Measurements from ENCODE around the gene USP10.

Gene USP10

GRCh38 chr16:84732674-84733352 lies 33.0 kb downstream of the USP10 start:
- TF ChIP-seq CREB1 (IDR thresholded peaks at IDR 0.05; ENCODE audit: low read depth) (no peak), MAX (IDR thresholded peaks at IDR 0.05) (no peak), EP300 (IDR thresholded peaks at IDR 0.05; ENCODE audit: borderline replicate concordance) (no peak), EGR1 (IDR thresholded peaks at IDR 0.05) (no peak), CEBPB (IDR thresholded peaks at IDR 0.05) (no peak), YY1 (IDR thresholded peaks at IDR 0.05; ENCODE audit: low read depth) (no peak), REST (IDR thresholded peaks at IDR 0.05; ENCODE audit: low read depth) (no peak), TCF12 (IDR thresholded peaks at IDR 0.05; ENCODE audit: low read depth) (no peak), USF1 (IDR thresholded peaks at IDR 0.05) (no peak), ZBTB7A (IDR thresholded peaks at IDR 0.05; ENCODE audit: low read depth) (no peak), TAF1 (IDR thresholded peaks at IDR 0.05; ENCODE audit: low read depth) (no peak), FOXM1 (IDR thresholded peaks at IDR 0.05; ENCODE audit: borderline replicate concordance, low read depth) (no peak)

- peak; percentile 69 for TF ChIP-seq MAX (IDR thresholded peaks at IDR 0.05)
- TF ChIP-seq EGR1 (IDR thresholded peaks at IDR 0.05): peak; percentile 62; the same call in 1 of the 2 replicates
- no peak; the same call in 1 of the 2 replicates for TF ChIP-seq FOXM1 (IDR thresholded peaks at IDR 0.05; ENCODE audit: borderline replicate concordance, low read depth)
- no peak for TF ChIP-seq CREB1 (IDR thresholded peaks at IDR 0.05; ENCODE audit: low read depth)
- TF ChIP-seq TEAD4 (IDR thresholded peaks at IDR 0.05): peak; percentile 36; the same call in 1 of the 2 replicates
- peak; percentile 4; the same call in 1 of the 2 replicates for TF ChIP-seq TCF12 (IDR thresholded peaks at IDR 0.05; ENCODE audit: low read depth)
- peak; percentile 60 for TF ChIP-seq NFIC (IDR thresholded peaks at IDR 0.05)
These were observed 36.2 kb downstream of the USP10 start for GRCh38 chr16:84735849-84736586.

GRCh38 chr16:84737192-84738011 lies 37.6 kb downstream of the USP10 start:
- no peak for TF ChIP-seq ZBTB7A (IDR thresholded peaks at IDR 0.05; ENCODE audit: low read depth)
- no peak for TF ChIP-seq TCF12 (IDR thresholded peaks at IDR 0.05; ENCODE audit: low read depth)
- TF ChIP-seq TAF1 (IDR thresholded peaks at IDR 0.05; ENCODE audit: low read depth): no peak
- no peak for TF ChIP-seq REST (IDR thresholded peaks at IDR 0.05; ENCODE audit: low read depth)
- TF ChIP-seq USF1 (IDR thresholded peaks at IDR 0.05): no peak

- TF ChIP-seq RAD21 (IDR thresholded peaks at IDR 0.05; ENCODE audit: low read depth) (peak; percentile 64), NFIC (IDR thresholded peaks at IDR 0.05) (no peak)
These were observed 38.6 kb downstream of the USP10 start for GRCh38 chr16:84738255-84739038.
